HEK293T (cell line): Measurements from ENCODE around the gene KRTAP10-9.

Experiments
- BHLHE40 ChIP-seq: fragments of 450-650 bp; IDR thresholded peaks from 2 replicates; pipeline ENCODE4 v1.6.1; 2016; ENCODE audit warnings: mild to moderate bottlenecking, moderate library complexity, borderline replicate concordance
- ELF4 ChIP-seq: fragments of 450-650 bp; IDR thresholded peaks from 2 replicates; pipeline ENCODE4 v1.6.1; 2017; ENCODE audit warnings: antibody characterized with exemption
- LEF1 ChIP-seq: fragments of 450-650 bp; IDR thresholded peaks from 2 replicates; pipeline ENCODE4 v1.6.1; 2017; ENCODE audit warnings: mild to moderate bottlenecking, borderline replicate concordance
- NFRKB ChIP-seq: fragments of 450-650 bp; IDR thresholded peaks from 2 replicates; pipeline ENCODE4 v1.6.1; 2016; ENCODE audit warnings: mild to moderate bottlenecking, moderate library complexity

- TF ChIP-seq LEF1, result no peak
- no peak for TF ChIP-seq BHLHE40
- TF ChIP-seq NFRKB, result no peak
- no peak for TF ChIP-seq ELF4
These were observed 25.1 kb upstream of the KRTAP10-9 start for GRCh38 chr21:44601596-44602462.
